ENCODE results near the gene MPC2. TPM values are rescaled to one million over a fixed set of nuclear protein-coding genes. Genes with fewer than 3 reads are reported as not detected.

MPC2 gene
- total RNA-seq, 1 donor from 2014 or later: 17.7 TPM

- no peak overlapping the region for H3K27ac ChIP-seq
- peaks cover 4% of the 10 kb centered on the region for H3K4me1 ChIP-seq
- H3K36me3 ChIP-seq: no peaks in the 10 kb centered on the region
- H3K27me3 ChIP-seq: no peaks in the 10 kb centered on the region
- H3K9me3 ChIP-seq: no peaks in the 10 kb centered on the region
- no peak for DNase-seq (ENCODE audit: extremely low spot score in 2 of 2)
- no peak overlapping the region for H3K4me3 ChIP-seq
- no peak for TF ChIP-seq POLR2AphosphoS5 (IDR thresholded peaks at IDR 0.05; ENCODE audit: insufficient read depth in 1 of 2, low read depth in 1 of 2)
- no peak for TF ChIP-seq CTCF (IDR thresholded peaks at IDR 0.05)
- no peak for TF ChIP-seq POLR2A (IDR thresholded peaks at IDR 0.05)
- intact Hi-C loops (cut with DNase I): no loop called here
Measured at GRCh38 chr1:167924543-167925231, 12.2 kb downstream of the MPC2 start.

- intact Hi-C loops (cut with DNase I): no loop called here
- no peak overlapping the region for H3K4me3 ChIP-seq
- no peak for DNase-seq (ENCODE audit: extremely low spot score in 2 of 2)
- H3K9me3 ChIP-seq: no peaks in the 10 kb centered on the region
- H3K27ac ChIP-seq: no peak overlapping the region
- H3K36me3 ChIP-seq: no peaks in the 10 kb centered on the region
- H3K27me3 ChIP-seq: no peaks in the 10 kb centered on the region
- H3K4me1 ChIP-seq: peaks cover 4% of the 10 kb centered on the region
- no peak for TF ChIP-seq POLR2A (IDR thresholded peaks at IDR 0.05)
Measured at GRCh38 chr1:167924102-167924501, 12.8 kb downstream of the MPC2 start.

DNA sequence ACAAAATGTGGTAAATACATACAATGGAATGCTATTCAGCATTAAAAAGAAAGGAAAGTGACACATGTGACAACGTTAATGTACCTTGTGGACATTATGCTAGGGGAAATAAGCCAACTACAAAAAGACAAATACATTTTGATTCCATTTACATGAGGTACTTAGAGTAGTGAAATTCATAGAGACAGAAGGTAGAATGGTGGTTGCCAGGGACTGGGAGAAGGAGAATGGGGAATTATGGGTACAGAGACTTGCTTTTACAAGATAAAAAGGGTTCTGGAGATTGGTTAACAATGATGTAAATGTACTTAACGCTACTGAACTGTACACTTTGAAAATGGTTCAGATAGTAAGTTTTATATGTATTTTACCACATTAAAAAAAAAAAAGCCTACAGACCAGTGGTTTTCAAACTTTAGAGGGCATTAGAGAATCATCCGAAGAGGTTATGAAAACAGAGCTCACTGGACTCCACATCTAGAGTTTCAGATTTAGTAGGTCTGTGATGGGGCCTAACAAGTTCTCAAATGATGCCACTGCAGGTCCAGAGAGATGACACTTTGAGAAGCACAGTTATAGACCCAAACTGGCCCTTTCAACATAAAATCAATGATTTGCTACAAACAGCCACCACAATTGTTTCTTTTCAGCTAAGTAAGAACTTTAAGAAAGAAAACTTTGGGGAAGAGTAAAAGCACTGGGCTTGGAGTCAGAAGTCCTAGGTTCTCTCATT is 13.4 kb downstream of the MPC2 start:
- H3K9me3 ChIP-seq: no peaks in the 10 kb centered on the region
- no peak overlapping the region for H3K4me3 ChIP-seq
- intact Hi-C loops (cut with DNase I): no loop called here
- H3K27me3 ChIP-seq: no peaks in the 10 kb centered on the region
- peaks cover 4% of the 10 kb centered on the region for H3K4me1 ChIP-seq
- DNase-seq (ENCODE audit: extremely low spot score in 2 of 2): no peak
- H3K27ac ChIP-seq: no peak overlapping the region
- no peaks in the 10 kb centered on the region for H3K36me3 ChIP-seq
- TF ChIP-seq CTCF (IDR thresholded peaks at IDR 0.05): no peak

GRCh38 chr1:167922611-167923074 is 14.2 kb downstream of the MPC2 start:
- H3K4me1 ChIP-seq: peaks cover 4% of the 10 kb centered on the region

GRCh38 chr1:167922023-167922422 is 14.8 kb downstream of the MPC2 start:
- Histone ChIP-seq H3K27me3 (no peaks in the 10 kb centered on the region), H3K4me3 (no peak overlapping the region), H3K27ac (no peak overlapping the region), H3K36me3 (no peaks in the 10 kb centered on the region), H3K9me3 (no peaks in the 10 kb centered on the region), H3K4me1 (peaks cover 3% of the 10 kb centered on the region)
- TF ChIP-seq CTCF (IDR thresholded peaks at IDR 0.05): no peak
- no peak for TF ChIP-seq POLR2A (IDR thresholded peaks at IDR 0.05)
- no peak for TF ChIP-seq POLR2AphosphoS5 (IDR thresholded peaks at IDR 0.05; ENCODE audit: insufficient read depth in 1 of 2, low read depth in 1 of 2)
- DNase-seq (ENCODE audit: extremely low spot score in 2 of 2): no peak
- intact Hi-C loops (cut with DNase I): no loop called here

More at GRCh38 chr1:167922611-167923074, 14.2 kb downstream of the MPC2 start:
- intact Hi-C loops (cut with DNase I): no loop called here
- TF ChIP-seq POLR2AphosphoS5 (IDR thresholded peaks at IDR 0.05; ENCODE audit: insufficient read depth in 1 of 2, low read depth in 1 of 2): no peak
- no peaks in the 10 kb centered on the region for H3K27me3 ChIP-seq
- no peak overlapping the region for H3K27ac ChIP-seq
- no peaks in the 10 kb centered on the region for H3K9me3 ChIP-seq
- no peaks in the 10 kb centered on the region for H3K36me3 ChIP-seq
- no peak overlapping the region for H3K4me3 ChIP-seq
- no peak for DNase-seq (ENCODE audit: extremely low spot score in 2 of 2)

Data from vagina (tissue), 2 donors.